Measurements from ENCODE around the gene BRCC3. TPM values are rescaled to one million over a fixed set of nuclear protein-coding genes. Genes with fewer than 3 reads are reported as not detected.

BRCC3 gene
- total and polyA plus RNA-seq, 2 experiments from 2014 or later = 13.4 to 27.2 TPM

DNA sequence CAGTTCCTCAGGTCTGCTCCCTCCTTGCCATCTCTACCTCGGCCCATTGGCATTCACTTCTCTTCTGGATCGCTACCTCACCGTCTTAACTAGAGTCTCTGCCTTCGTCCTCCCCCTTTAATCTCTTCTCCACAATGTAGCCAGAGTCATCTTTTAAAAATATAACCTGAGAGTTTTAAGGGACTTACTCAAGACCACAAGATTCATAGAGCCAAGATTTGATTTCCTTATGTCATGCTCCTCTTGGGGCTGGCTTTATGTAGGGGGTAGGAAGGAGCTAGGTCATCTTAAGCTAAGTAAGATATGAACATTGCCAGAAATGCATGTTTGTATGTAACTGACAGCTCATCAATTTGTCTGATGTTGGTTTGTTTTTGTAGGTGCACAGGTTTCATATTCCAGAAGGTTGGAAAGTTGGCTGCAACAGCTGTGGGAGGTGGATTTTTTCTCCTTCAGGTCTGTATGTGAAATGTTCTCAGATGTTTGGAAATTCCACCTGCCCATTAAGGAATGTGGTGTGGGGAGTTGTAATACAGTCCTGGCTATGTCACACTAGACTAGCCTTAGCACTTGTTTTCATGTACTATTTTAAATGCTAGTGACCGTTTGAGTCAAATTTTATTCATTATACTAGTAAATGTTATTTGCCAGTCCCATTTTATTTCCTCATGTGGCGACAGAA lies 25.0 kb upstream of the BRCC3 start:
- Histone ChIP-seq H3K36me3 (replicated peaks; ENCODE audit: insufficient read depth, low read depth) (no peaks in the 10 kb centered on the region), H3K9me3 (ENCODE audit: low read depth) (no peaks in the 10 kb centered on the region), H3K27ac (no peak overlapping the region), H3K4me3 (no peak overlapping the region), H3K4me2 (no peak overlapping the region), H3K4me1 (ENCODE audit: insufficient read depth) (no peaks in the 10 kb centered on the region), H4K20me1 (ENCODE audit: insufficient read depth, poor library complexity, severe bottlenecking) (no peaks in the 10 kb centered on the region), H2AFZ (no peak overlapping the region), H3K79me2 (peaks cover 5% of the 10 kb centered on the region), H3K9me2 (replicated peaks; ENCODE audit: insufficient read depth) (no peaks in the 10 kb centered on the region), H3K27me3 (no peaks in the 10 kb centered on the region)
- DNase-seq (ENCODE audit: low spot score) = no peak
- TF ChIP-seq CTCF (IDR thresholded peaks at IDR 0.05; ENCODE audit: poor library complexity) (no peak), EZH2 (IDR thresholded peaks at IDR 0.05; ENCODE audit: borderline replicate concordance) (no peak), EZH2phosphoT487 (IDR thresholded peaks at IDR 0.05; ENCODE audit: low read depth, severe bottlenecking, unreplicated experiment) (no peak)
- WGBS (ENCODE audit: low lambda C conversion rate, missing lambda C conversion rate) = 70% methylated on average over 6 of the region's 6 CpGs

DNA sequence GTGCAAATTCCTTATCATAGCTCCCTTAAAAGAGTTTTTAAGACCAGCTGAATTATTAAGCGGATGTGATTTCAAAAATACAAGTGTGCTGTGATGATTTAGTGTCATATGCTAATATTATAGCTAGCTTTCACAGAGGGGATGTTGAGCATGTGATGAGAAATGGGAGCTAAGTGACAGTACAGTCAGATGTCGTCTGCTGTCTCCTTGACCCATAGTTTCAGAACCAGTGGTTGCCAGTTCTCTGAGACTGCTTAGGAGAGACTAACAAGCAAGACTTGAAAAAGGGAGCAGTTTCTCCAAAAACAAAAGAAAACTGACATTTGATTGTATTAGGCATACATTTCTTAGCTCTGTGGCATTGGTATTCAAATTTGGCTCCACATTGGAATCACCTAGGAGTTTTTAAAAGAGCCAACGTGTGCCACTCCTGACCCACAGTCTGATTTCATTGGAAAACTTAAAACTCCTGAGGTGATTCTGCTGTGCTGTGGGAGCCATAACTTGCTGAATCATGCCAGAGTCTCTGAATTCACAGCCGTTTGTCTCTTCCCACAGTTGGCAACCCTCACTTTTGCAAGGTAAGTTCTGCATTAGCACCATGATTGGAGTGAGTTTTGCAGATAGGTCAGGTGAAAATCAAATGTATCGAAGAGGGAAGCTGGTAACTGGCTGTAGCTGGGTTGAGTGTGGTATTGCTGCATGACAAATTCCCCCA lies 24.3 kb upstream of the BRCC3 start:
- no peak overlapping the region for H3K4me3 ChIP-seq
- H4K20me1 ChIP-seq (ENCODE audit: insufficient read depth, poor library complexity, severe bottlenecking) = no peaks in the 10 kb centered on the region
- H3K27ac ChIP-seq = no peak overlapping the region
- no peaks in the 10 kb centered on the region for H3K9me2 ChIP-seq (replicated peaks; ENCODE audit: insufficient read depth)
- no peaks in the 10 kb centered on the region for H3K27me3 ChIP-seq
- H3K36me3 ChIP-seq (replicated peaks; ENCODE audit: insufficient read depth, low read depth) = no peaks in the 10 kb centered on the region
- H3K4me2 ChIP-seq = no peak overlapping the region
- H3K79me2 ChIP-seq = peaks cover 3% of the 10 kb centered on the region
- no peaks in the 10 kb centered on the region for H3K4me1 ChIP-seq (ENCODE audit: insufficient read depth)
- TF ChIP-seq CTCF (IDR thresholded peaks at IDR 0.05; ENCODE audit: poor library complexity) = no peak
- H2AFZ ChIP-seq = no peak overlapping the region
- no peaks in the 10 kb centered on the region for H3K9me3 ChIP-seq (ENCODE audit: low read depth)
- DNase-seq (ENCODE audit: low spot score) = no peak
- WGBS (ENCODE audit: low lambda C conversion rate, missing lambda C conversion rate) = 63% methylated on average over 5 of the region's 5 CpGs

DNA sequence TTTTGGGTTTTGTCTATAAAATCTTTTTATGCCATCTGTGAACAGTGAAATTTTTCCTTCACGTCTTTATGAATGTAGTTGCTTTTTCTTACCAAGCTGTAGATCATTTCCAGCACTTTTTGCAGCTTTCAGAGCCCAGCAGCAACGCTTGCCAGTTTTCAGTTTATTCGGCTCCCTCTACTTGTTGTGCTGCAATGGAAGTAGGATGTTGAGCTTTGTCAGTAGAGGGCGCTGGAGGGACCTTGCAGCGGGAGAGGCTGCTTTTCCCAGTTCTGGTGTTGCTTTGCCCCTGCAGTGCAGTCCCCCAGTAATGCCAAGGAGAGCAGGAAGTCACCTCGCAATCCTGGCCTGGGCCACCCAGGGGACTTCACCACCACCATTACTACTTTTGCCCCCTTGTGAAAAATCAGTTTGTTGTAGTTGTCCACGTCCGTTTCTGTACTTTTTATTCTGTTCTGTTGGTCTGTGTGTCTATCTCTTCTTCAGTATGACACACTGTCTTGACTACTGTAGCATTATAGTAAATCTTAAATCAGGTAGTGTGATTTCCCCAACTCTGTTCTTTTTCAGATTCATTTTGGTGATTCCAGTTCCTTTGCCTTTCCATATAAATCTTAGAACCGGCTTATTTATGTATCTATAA lies 22.2 kb upstream of the BRCC3 start:
- Histone ChIP-seq H3K9me3 (ENCODE audit: low read depth) (no peaks in the 10 kb centered on the region), H3K4me3 (no peak overlapping the region), H3K4me2 (no peak overlapping the region), H3K9me2 (replicated peaks; ENCODE audit: insufficient read depth) (no peaks in the 10 kb centered on the region), H2AFZ (no peak overlapping the region), H3K4me1 (ENCODE audit: insufficient read depth) (no peaks in the 10 kb centered on the region), H3K36me3 (replicated peaks; ENCODE audit: insufficient read depth, low read depth) (no peaks in the 10 kb centered on the region), H3K27ac (no peak overlapping the region), H3K27me3 (no peaks in the 10 kb centered on the region), H4K20me1 (ENCODE audit: insufficient read depth, poor library complexity, severe bottlenecking) (no peaks in the 10 kb centered on the region), H3K79me2 (peaks cover 3% of the 10 kb centered on the region)
- WGBS (ENCODE audit: low lambda C conversion rate, missing lambda C conversion rate) = 51% methylated on average over 9 of the region's 9 CpGs
- TF ChIP-seq CTCF (IDR thresholded peaks at IDR 0.05; ENCODE audit: poor library complexity) (peak; percentile 28), EZH2phosphoT487 (IDR thresholded peaks at IDR 0.05; ENCODE audit: low read depth, severe bottlenecking, unreplicated experiment) (no peak), EZH2 (IDR thresholded peaks at IDR 0.05; ENCODE audit: borderline replicate concordance) (no peak)
- peak; percentile 54 for DNase-seq (ENCODE audit: low spot score)
